DOHH2 (cell line): ENCODE results near the gene ACACB.

Experiments used
- H3F3A ChIP-seq: fragments of 200-600 bp; sonication (generic), shearing (Covaris generic); 2 replicates; pipeline ENCODE4 v1.6.0; 2016; ENCODE audit warnings: antibody characterized with exemption, mild to moderate bottlenecking; ENCODE audit not compliant: control insufficient read depth, insufficient read depth
- H3K27ac ChIP-seq: fragments of 200-600 bp; sonication (generic); 2 replicates; pipeline ENCODE4 v1.5.1; 2014; ENCODE audit warnings: low read depth, mild to moderate bottlenecking, low read length, moderate library complexity
- H3K27me3 ChIP-seq: fragments of 200-600 bp; sonication (generic); 2 replicates; pipeline ENCODE4 v1.6.1; 2014; ENCODE audit warnings: mild to moderate bottlenecking, low read length, mixed read lengths; ENCODE audit not compliant: control insufficient read depth
- H3K36me3 ChIP-seq: fragments of 200-600 bp; sonication (generic); 2 replicates; pipeline ENCODE4 v1.6.1; 2014; ENCODE audit warnings: mild to moderate bottlenecking, low read length, moderate library complexity, mixed read lengths; ENCODE audit not compliant: control insufficient read depth
- H3K4me1 ChIP-seq: fragments of 200-600 bp; sonication (generic); 2 replicates; pipeline ENCODE4 v1.6.1; 2014; ENCODE audit warnings: mild to moderate bottlenecking, low read length, mixed read lengths; ENCODE audit not compliant: control insufficient read depth
- H3K4me2 ChIP-seq: fragments of 200-600 bp; sonication (generic); 2 replicates; pipeline ENCODE4 v1.6.0; 2014; ENCODE audit warnings: mild to moderate bottlenecking, low read length, moderate library complexity
- H3K4me3 ChIP-seq: fragments of 200-600 bp; sonication (generic); 2 replicates; pipeline ENCODE4 v1.5.1; 2014; ENCODE audit warnings: mild to moderate bottlenecking, low read length, mixed read lengths
- H3K79me2 ChIP-seq: fragments of 200-600 bp; sonication (generic); 2 replicates; pipeline ENCODE4 v1.6.1; 2014; ENCODE audit warnings: mild to moderate bottlenecking, low read length, mixed read lengths; ENCODE audit not compliant: control insufficient read depth
- H3K9me2 ChIP-seq: fragments of 200-600 bp; sonication (generic); replicated peaks from 2 replicates; pipeline ENCODE4 v1.6.1; 2014; ENCODE audit warnings: mild to moderate bottlenecking, low read length, mixed read lengths; ENCODE audit not compliant: control insufficient read depth
- H3K9me3 ChIP-seq: fragments of 200-600 bp; sonication (generic); 2 replicates; pipeline ENCODE4 v1.6.1; 2014; ENCODE audit warnings: antibody characterized with exemption, low read length, mixed read lengths; ENCODE audit not compliant: control insufficient read depth, insufficient read depth
- H4K20me1 ChIP-seq: fragments of 200-600 bp; sonication (generic); 2 replicates; pipeline ENCODE4 v1.6.0; 2014; ENCODE audit warnings: low read depth, mild to moderate bottlenecking, antibody characterized with exemption, low read length, moderate library complexity; ENCODE audit not compliant: control insufficient read depth, insufficient read depth
- CTCF ChIP-seq: fragments of 200-600 bp; sonication (generic); IDR thresholded peaks from one replicate; pipeline ENCODE4 v1.5.1; 2014; ENCODE audit warnings: antibody characterized with exemption, mild to moderate bottlenecking, low read depth, low read length; ENCODE audit not compliant: poor library complexity, severe bottlenecking
- EZH2phosphoT487 ChIP-seq: fragments of 200-600 bp; sonication (generic); IDR thresholded peaks from 2 replicates; pipeline ENCODE4 v1.6.1; 2017; ENCODE audit warnings: borderline replicate concordance, mild to moderate bottlenecking, antibody characterized with exemption, low read length, moderate library complexity, mixed read lengths

Gene ACACB

GRCh38 chr12:109230193-109230592 lies 113.8 kb downstream of the ACACB start:
- Histone ChIP-seq H3K79me2 (no peaks in the 10 kb centered on the region), H3K4me1 (no peaks in the 10 kb centered on the region), H3K9me3 (no peaks in the 10 kb centered on the region), H3K4me3 (no peak overlapping the region), H3K27me3 (no peaks in the 10 kb centered on the region), H3K4me2 (no peak overlapping the region), H3K27ac (no peak overlapping the region), H4K20me1 (no peaks in the 10 kb centered on the region), H3K36me3 (no peaks in the 10 kb centered on the region), H3K9me2 (no peaks in the 10 kb centered on the region), H3F3A (no peaks in the 10 kb centered on the region)
- TF ChIP-seq CTCF (no peak), EZH2phosphoT487 (no peak)

GRCh38 chr12:109232731-109233130 lies 116.3 kb downstream of the ACACB start:
- no peaks in the 10 kb centered on the region for H3K9me3 ChIP-seq
- no peaks in the 10 kb centered on the region for H3F3A ChIP-seq
- no peaks in the 10 kb centered on the region for H3K9me2 ChIP-seq
- no peaks in the 10 kb centered on the region for H4K20me1 ChIP-seq
- TF ChIP-seq CTCF (no peak), EZH2phosphoT487 (no peak)
- H3K4me1 ChIP-seq: no peaks in the 10 kb centered on the region
- H3K36me3 ChIP-seq: no peaks in the 10 kb centered on the region
- no peaks in the 10 kb centered on the region for H3K27me3 ChIP-seq
- no peak overlapping the region for H3K4me3 ChIP-seq
- no peaks in the 10 kb centered on the region for H3K79me2 ChIP-seq
- H3K27ac ChIP-seq: no peak overlapping the region
- no peak overlapping the region for H3K4me2 ChIP-seq

GRCh38 chr12:109234012-109234411 lies 117.6 kb downstream of the ACACB start:
- H3K9me2 ChIP-seq: no peaks in the 10 kb centered on the region
- no peaks in the 10 kb centered on the region for H3K36me3 ChIP-seq
- H3K4me1 ChIP-seq: no peaks in the 10 kb centered on the region
- no peak for TF ChIP-seq EZH2phosphoT487
- TF ChIP-seq CTCF: no peak
- H3K27me3 ChIP-seq: no peaks in the 10 kb centered on the region
- H3K4me2 ChIP-seq: no peak overlapping the region
- H4K20me1 ChIP-seq: no peaks in the 10 kb centered on the region
- no peaks in the 10 kb centered on the region for H3K79me2 ChIP-seq
- H3K4me3 ChIP-seq: no peak overlapping the region
- H3K27ac ChIP-seq: no peak overlapping the region
- H3F3A ChIP-seq: no peaks in the 10 kb centered on the region
- H3K9me3 ChIP-seq: no peaks in the 10 kb centered on the region

- no peaks in the 10 kb centered on the region for H3K27me3 ChIP-seq
- no peaks in the 10 kb centered on the region for H3K9me3 ChIP-seq
- TF ChIP-seq EZH2phosphoT487: no peak
- no peak for TF ChIP-seq CTCF
Measured at GRCh38 chr12:109236257-109236656, 119.9 kb downstream of the ACACB start.

More at GRCh38 chr12:109236257-109236656, 119.9 kb downstream of the ACACB start:
- Histone ChIP-seq H3K4me2 (no peak overlapping the region), H3K4me3 (no peak overlapping the region), H3K4me1 (no peaks in the 10 kb centered on the region), H3K79me2 (no peaks in the 10 kb centered on the region), H4K20me1 (no peaks in the 10 kb centered on the region), H3F3A (no peaks in the 10 kb centered on the region), H3K36me3 (no peaks in the 10 kb centered on the region), H3K9me2 (no peaks in the 10 kb centered on the region), H3K27ac (no peak overlapping the region)
